OCI-M2 (cell line): ENCODE data around the gene GZMH.
"Not testable (repeated sequence)": the region's sequence is repeated elsewhere in the genome, so short reads cannot be mapped to it uniquely, and the experiment has no call there.

Experiments used
- DNase-seq: peaks from one replicate; lab custom pipeline; 2025; ENCODE audit not compliant: unreplicated experiment; lab: John Stamatoyannopoulos, UW

Gene GZMH

DNA sequence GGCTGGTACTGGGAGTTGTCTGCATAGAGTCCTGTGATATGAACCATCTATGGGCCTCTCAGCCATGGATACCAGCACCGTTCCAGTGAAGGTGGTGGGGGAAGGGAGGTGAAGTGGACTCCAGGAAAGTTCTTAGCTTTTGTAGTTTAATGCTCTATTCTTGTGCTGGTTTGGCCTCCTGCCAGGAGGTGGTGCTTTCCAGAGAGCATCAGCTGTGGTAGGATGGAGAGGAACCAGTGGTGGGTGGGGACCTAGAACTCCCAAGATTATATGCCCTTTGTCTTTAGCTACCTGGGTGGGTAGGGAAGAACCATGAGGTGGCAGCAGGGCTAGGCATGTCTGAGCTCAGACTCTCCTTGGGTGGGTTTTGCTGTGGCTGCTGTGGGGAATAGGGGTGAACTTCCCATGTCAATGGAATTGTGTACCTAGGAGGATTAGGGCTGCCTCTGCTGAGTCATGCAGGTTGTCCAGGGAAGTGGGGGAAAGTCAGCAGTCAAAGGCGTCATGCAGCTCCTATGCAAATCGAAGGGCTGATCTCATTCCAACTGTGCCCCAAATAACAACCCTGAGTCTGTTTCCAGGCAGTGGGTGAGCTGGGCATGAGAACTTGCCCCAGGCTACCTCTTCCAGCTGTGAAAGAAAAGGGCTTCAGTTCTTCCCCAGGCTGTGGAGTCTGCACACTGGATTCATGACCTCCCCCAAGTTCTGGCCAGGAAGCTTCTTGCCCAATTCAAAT, 14.2 kb downstream of the GZMH start:
- no peak for DNase-seq

DNA sequence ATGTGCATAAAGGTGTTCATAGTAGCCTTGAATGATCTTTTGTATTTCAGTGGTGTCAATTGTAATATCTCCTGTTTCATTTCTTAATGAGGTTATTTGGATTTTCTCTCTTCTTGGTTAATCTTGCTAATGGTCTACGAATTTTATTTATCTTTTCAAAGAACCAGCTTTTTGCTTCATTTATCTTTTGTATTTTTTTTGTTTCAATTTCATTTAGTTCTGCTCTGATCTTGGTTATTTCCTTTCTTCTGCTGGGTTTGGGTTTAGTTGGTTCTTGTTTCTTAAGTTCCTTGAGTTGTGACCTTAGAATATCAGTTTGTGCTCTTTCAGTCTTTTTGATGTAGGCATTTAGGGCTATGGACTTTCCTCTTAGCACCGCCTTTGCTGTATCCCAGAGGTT, 18.5 kb downstream of the GZMH start:
- DNase-seq: not testable (repeated sequence)

DNA sequence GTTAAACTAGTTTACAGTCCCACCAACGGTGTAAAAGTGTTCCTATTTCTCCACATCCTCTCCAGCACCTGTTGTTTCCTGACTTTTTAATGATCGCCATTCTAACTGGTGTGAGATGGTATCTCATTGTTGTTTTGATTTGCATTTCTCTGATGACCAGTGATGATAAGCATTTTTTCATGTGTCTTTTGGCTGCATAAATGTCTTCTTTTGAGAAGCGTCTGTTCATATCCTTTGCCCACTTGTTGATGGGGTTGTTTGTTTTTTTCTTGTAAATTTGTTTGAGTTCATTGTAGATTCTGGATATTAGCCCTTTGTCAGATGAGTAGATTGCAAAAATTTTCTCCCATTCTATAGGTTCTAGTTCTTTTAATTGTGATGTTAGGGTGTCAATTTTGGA, 25.1 kb downstream of the GZMH start:
- DNase-seq: not testable (repeated sequence)

DNA sequence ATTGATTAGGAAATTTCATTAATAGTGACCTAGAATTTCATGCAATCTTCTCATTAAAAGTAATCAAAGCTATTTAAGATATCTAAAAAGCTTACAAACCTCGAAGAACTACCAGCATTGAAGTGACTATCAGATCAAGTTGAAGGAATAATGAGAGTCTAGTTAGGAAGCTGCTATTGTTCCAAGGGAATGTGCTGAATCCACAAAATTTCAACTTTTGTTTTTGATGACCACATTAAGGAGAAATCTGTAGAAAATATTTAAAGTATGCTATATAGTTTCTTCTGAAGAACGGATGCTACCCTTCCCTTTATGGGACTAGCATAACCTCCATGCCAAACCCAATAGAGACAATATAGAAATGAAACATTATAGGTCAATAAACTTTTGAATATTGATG, 30.9 kb downstream of the GZMH start:
- no peak for DNase-seq

DNA sequence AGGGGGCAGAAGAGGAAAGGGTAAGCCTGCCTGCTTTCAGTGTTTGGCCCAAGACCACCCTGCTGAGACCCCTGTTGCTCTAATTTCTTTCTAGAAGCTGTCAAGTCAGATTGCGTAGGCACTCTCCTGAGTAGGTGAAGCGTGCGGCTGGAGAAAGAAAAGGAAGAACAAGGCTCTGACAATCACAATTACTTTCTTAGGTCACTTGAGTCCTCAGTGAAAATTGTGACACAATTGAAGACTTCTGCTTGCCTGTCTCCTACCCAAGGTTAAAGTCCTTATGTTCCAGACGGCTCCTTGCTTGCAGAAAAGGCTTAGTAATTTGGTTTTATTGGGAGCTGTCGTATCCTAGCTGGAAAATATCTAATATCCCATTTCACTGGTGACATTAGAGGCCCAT, 32.7 kb downstream of the GZMH start:
- no peak for DNase-seq

DNA sequence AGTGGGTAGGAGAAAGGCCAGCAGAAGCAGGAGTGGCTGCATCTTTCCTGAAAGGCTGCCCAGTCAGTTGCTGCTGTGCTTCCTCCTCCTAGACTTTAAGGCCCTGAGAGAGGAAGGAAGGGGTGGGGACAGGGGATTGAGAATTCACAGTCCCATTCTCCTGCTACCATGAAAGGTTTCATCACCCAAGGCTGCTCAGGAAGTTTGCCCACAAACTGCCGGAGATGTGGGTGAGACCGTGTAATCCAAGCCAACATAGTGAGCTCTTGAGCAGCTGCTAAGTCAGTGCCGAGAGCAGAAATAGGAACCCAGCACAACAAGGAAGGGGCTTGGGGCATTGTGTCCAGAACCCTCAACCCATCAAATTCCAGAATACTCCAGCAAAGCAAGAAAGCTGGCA, 33.3 kb downstream of the GZMH start, which contains the start of gene CTSG:
Gene CTSG (minus strand): TSS at position 69 of the 400 bp plus-strand sequence. CDS start 27 bp downstream, at position 42.
- DNase-seq: no peak

DNA sequence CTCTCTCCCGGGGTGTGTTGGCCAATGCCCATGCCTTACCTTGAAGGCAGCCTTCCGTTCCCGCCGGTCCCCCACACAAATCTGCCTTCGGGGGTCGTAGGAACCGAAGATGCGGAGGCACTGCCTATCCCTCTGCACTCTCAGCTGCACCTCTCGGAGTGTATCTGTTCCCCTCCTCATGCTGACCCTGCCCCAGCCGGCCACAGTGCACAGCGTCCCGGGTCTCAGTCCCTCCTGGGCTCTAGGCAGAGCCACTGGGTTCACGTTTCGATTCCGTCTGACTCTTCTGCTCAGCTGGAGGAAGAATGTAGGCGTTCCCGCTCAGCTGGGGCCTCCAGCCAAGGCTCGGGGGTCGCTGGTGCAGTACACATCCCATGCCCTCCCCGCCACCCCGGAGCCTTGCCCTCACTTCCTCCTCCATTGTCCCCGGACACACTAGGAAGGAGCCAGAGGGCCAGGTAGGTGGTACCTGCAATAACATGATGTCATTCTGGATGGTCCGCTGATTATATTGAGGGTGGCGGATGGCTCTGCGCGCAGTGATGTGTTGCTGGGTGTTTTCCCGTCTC, 35.2 kb downstream of the GZMH start:
- no peak for DNase-seq

DNA sequence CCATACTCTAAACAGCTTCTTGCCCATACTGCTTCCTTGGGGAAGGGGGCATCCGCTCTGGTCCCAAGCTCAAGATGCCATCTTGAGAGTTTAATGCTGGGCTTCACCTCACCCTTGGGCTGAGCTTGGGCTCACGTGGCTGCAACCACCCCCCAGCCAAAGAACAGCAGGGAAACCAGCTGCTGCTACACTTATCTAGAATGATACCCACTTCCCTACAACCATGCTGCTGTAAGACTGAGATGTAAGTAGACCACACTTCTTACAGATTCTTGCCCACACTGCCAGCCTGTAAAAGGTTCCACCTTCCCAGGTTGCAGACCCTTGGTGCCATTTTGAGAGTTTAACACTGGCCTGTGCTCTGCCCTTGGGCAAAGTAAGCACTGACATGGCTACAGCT, 43.2 kb downstream of the GZMH start:
- no peak for DNase-seq

DNA sequence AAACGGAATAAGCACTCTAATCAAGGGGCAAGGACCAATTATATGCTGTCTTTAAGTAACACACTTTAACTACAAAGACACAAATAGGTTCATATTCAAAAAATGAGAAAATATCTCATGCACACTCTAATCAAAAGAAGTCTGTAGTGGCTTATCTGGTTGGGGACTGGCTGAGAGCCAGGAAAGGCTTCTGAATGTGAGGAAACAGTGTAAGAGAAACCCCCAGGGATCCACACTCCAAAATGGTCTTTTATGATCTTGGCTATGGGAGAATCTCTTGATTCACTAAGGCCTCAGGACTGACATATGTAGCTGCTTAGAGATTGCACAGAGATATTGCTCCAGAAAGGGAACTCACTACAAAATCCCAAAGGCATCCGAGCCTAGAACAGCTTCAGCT, 43.7 kb downstream of the GZMH start:
- DNase-seq: no peak

DNA sequence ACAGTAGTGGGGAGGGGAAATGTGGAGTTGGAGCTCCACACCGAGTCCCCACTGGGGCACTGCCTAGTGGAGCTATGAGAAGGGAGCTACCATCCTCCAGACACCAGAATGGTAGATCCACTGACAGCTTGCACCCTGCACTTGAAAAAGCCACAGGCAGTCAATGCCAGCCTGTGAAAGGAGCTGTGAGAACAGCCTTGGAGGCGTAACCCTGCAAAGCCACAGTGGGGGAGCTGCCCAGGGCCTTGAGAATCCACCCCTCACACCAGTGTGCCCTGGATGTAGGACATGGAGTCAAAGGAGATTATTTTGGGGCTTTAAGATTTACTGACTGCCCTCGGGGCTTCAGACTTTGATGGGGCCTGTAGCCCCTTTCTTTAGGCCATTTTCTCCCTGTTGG, 46.0 kb downstream of the GZMH start:
- no peak for DNase-seq

DNA sequence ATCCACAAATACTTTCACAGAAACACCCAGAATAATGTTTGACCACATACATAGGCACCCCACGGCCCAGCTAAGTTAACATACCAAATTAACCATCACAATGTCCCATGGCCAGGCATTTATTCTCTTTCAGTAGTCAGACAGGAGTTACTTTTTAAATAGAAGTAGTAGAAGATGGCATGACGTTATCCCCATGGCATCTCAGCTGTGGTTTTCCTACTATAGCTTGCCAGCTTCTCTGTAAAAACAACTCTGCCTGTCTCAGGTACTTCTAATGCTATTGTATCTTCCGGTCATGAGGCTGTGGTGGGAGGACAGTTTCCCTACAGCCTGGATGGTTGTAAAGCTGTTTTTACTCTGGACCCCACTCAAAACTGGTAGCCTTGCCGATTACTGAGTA, 52.7 kb downstream of the GZMH start:
- no peak for DNase-seq
